Measurements from ENCODE around the gene PLD1. TPM values are rescaled to one million over a fixed set of nuclear protein-coding genes. Genes with fewer than 3 reads are reported as not detected.
A peak's percentile ranks its signal among the peaks of the same experiment; 100 is the strongest.

Gene PLD1
- total and polyA plus RNA-seq, 11 donors, result 12.3 to 106 (median 61.0) TPM

- intact Hi-C loops (cut with DNase I), result no loop called here
- ATAC-seq, result peak in 3 of 4 donors; percentile 25 to 59 (median 26)
- H3K27me3 ChIP-seq, result no peaks in the 10 kb centered on the region
Observed at GRCh38 chr3:171744158-171744741, 66.0 kb downstream of the PLD1 start.

GRCh38 chr3:171743327-171744157, 66.7 kb downstream of the PLD1 start:
- Histone ChIP-seq H3K36me3 (no peaks in the 10 kb centered on the region), H3K27me3 (no peaks in the 10 kb centered on the region), H3K4me1 (peaks cover 0 to 74% (median 47%) of the 10 kb centered on the region in 12 donors), H3K4me3 (no peak overlapping the region), H3K27ac (peak overlapping the region in 9 of 12 donors; percentile 13 to 79 (median 50)), H3K9me3 (no peaks in the 10 kb centered on the region)
- no peak for ATAC-seq
- no peak for TF ChIP-seq POLR2A (IDR thresholded peaks at IDR 0.05)
- no peak for TF ChIP-seq CTCF (IDR thresholded peaks at IDR 0.05)
- DNase-seq, result no peak
- intact Hi-C loops (cut with DNase I), result no loop called here
- 69 to 85% (median 79%) methylated on average over 10 of the region's 10 CpGs for WGBS, 4 donors

More at GRCh38 chr3:171744158-171744741, 66.0 kb downstream of the PLD1 start:
- WGBS, 4 donors, result 50 to 61% (median 57%) methylated on average over 5 of the region's 5 CpGs
- no peak overlapping the region for H3K4me3 ChIP-seq
- TF ChIP-seq CTCF (IDR thresholded peaks at IDR 0.05) (no peak), POLR2A (IDR thresholded peaks at IDR 0.05) (no peak)
- peaks cover 0 to 77% (median 53%) of the 10 kb centered on the region in 12 donors for H3K4me1 ChIP-seq
- H3K27ac ChIP-seq, result peak overlapping the region in 10 of 12 donors; percentile 13 to 81 (median 50)
- DNase-seq, result no peak
- H3K9me3 ChIP-seq, result no peaks in the 10 kb centered on the region
- no peaks in the 10 kb centered on the region for H3K36me3 ChIP-seq

- Histone ChIP-seq H3K9me3 (no peaks in the 10 kb centered on the region), H3K4me3 (no peak overlapping the region), H3K36me3 (peaks cover 0 to 14% (median 9%) of the 10 kb centered on the region in 9 donors), H3K27me3 (no peaks in the 10 kb centered on the region), H3K27ac (no peak overlapping the region), H3K4me1 (peaks cover 0 to 60% (median 33%) of the 10 kb centered on the region in 12 donors)
- DNase-seq, result no peak
- WGBS, 4 donors, result 63 to 79% (median 71%) methylated on average over 2 of the region's 2 CpGs
- TF ChIP-seq CTCF (IDR thresholded peaks at IDR 0.05) (no peak), POLR2A (IDR thresholded peaks at IDR 0.05) (no peak)
- intact Hi-C loops (cut with DNase I), result no loop called here
- no peak for ATAC-seq
Observed at GRCh38 chr3:171741377-171741776, 68.9 kb downstream of the PLD1 start.

GRCh38 chr3:171736556-171736955, 73.7 kb downstream of the PLD1 start:
- H3K27me3 ChIP-seq, result no peaks in the 10 kb centered on the region
- no peak overlapping the region for H3K4me3 ChIP-seq
- H3K36me3 ChIP-seq, result peaks cover 0 to 62% (median 40%) of the 10 kb centered on the region in 9 donors
- 68 to 93% (median 90%) methylated on average over 2 of the region's 2 CpGs for WGBS, 4 donors
- peaks cover 0 to 31% (median 8%) of the 10 kb centered on the region in 12 donors for H3K4me1 ChIP-seq
- no peak for TF ChIP-seq CTCF (IDR thresholded peaks at IDR 0.05)
- TF ChIP-seq POLR2A (IDR thresholded peaks at IDR 0.05), result no peak
- no peak overlapping the region for H3K27ac ChIP-seq
- H3K9me3 ChIP-seq, result no peaks in the 10 kb centered on the region
- ATAC-seq (no peak), DNase-seq (no peak)
- intact Hi-C loops (cut with DNase I), result loop anchor here in 1 of 10 donors (5.0 kb wide), 2 partner anchors 36 to 49 kb away; no protein-coding TSS in a partner anchor

Measured in heart left ventricle (tissue), 16 donors.